GM19467 (cell line): Measurements from ENCODE around the gene APOA5.

ENCODE experiments used
- ATAC-seq: cut with Tn5 transposase; IDR thresholded peaks from one replicate; pipeline ENCODE4 v1.9.1; 2021; ENCODE audit warnings: mild to moderate bottlenecking, moderate library complexity; ENCODE audit not compliant: unreplicated experiment

The APOA5 gene

DNA sequence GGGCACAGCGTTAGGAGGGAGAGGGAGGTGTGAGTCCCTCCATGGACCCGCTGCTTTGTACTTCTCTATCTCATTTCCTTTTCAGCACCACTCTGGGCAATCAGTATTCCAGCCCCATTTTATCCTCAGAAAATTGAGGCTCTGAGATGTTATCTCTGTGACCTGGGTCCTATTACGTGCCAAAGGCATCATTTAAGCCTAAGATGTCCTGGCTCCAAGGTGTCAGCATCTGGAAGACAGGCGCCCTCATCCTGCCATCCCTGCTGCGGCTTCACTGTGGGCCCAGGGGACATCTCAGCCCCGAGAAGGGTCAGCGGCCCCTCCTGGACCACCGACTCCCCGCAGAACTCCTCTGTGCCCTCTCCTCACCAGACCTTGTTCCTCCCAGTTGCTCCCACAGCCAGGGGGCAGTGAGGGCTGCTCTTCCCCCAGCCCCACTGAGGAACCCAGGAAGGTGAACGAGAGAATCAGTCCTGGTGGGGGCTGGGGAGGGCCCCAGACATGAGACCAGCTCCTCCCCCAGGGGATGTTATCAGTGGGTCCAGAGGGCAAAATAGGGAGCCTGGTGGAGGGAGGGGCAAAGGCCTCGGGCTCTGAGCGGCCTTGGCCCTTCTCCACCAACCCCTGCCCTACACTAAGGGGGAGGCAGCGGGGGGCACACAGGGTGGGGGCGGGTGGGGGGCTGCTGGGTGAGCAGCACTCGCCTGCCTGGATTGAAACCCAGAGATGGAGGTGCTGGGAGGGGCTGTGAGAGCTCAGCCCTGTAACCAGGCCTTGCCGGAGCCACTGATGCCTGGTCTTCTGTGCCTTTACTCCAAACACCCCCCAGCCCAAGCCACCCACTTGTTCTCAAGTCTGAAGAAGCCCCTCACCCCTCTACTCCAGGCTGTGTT, 37.2 kb upstream of the APOA5 start:
- ATAC-seq = no peak

DNA sequence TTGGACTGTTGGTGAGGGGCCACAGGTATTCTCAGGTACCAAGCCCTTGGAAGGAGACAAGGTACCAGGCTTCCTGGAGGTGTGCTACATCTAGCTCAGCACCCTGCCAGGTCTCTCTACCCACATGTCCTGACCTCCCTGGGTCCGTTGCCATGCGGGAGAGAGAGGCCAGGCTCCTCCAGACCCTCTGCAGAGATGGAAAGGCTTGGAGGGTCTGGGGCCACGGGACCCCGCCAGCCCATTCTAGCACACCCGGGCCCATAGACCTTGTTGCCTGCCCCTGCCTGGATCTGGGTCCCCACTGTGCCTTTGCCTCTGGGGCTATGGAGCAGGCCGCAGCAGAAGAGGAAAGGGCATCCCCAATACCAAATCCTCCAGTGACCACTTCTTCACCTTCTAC, 35.8 kb upstream of the APOA5 start:
- ATAC-seq = no peak

DNA sequence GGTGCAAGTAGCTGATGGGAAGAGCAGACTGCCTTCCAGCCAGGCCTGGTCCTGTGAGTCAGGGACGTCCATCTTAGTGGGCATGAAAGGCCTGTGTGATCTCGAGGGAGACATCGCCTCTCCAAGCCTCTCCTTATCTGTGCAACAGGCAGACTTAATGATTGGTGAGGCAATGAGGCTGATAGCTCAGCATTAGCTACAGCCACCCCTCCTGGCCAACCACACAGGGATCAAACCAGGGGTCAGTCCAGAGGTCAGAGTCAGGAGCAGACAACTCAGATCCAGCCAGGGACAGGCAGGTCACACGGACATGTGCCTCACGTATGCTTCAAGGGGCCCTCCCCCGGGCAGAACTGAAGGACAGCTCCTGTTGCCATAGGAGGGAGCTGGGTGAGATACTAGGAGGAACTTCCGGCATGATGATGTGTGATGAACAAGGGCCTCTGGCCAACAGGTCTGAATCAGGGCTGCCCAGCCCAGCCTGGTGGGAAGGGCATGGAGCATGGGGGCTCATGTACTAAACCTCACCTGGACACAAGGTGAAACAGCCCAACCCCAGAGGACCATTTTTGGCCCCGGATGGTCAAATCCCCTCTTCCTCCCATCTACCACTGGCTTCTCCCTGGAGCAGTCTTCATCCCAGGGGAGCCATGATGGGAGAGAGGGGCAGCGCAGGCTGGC, 35.2 kb upstream of the APOA5 start:
- no peak for ATAC-seq

DNA sequence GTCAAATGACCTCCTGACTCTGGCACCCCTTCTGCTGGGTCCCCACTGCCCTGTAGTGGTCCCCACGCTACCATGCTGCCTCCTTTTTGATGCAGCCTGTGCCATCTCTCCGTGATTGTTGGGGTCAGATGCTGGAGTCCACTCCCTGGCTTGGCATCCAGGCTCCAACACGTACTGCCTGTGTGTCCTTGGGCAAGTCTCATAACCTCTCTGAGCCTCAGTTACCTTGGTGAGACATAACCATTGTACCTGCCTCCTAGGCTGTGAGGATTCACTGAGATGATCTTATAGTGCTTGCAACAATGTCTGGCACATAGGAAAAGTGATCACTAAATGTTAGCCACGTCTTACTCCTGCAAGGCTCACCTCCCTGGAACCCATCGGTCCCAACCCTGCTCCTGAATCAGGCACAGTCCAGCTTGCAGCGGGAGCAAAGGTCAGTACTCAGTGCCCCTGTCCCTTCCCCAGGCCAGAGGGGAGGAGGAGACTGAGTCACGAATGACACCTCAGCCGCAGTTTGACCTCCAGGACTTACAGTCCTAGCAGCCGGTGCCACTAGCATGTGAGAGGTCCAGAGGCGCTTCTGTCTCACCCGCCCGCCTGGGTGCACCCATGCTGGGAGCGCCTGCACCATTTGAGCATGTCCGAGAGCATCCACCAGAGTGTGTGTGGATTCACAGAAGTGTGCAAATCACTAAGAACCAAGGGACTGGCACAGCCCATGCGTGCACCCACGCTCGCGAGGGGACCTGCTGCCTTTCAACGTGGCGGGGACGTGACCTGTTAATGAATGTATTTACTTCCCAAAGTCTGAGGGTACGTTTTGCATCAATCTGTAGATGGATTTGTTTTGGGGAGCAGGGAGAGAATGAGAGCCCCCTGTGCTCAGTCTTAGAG, 34.4 kb upstream of the APOA5 start:
- ATAC-seq = no peak

DNA sequence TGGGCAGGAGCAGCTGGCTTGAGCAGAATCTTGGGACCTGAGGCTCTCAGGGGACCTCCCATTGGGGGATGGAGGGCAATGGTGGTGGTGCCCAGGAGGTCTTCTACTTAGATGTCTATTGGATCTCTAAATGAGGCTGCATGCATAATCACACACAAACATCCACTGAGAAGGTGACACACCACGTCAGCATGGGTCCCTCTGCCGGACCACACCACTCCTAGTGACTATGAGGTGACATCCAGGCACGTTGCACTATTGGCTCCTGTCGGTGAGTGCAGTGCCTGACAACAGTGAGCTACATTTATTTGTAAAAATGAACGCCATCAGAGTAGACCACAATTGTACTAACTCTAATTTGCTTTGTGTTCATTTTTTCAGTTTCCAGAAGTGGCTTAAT, 33.8 kb upstream of the APOA5 start:
- no peak for ATAC-seq

DNA sequence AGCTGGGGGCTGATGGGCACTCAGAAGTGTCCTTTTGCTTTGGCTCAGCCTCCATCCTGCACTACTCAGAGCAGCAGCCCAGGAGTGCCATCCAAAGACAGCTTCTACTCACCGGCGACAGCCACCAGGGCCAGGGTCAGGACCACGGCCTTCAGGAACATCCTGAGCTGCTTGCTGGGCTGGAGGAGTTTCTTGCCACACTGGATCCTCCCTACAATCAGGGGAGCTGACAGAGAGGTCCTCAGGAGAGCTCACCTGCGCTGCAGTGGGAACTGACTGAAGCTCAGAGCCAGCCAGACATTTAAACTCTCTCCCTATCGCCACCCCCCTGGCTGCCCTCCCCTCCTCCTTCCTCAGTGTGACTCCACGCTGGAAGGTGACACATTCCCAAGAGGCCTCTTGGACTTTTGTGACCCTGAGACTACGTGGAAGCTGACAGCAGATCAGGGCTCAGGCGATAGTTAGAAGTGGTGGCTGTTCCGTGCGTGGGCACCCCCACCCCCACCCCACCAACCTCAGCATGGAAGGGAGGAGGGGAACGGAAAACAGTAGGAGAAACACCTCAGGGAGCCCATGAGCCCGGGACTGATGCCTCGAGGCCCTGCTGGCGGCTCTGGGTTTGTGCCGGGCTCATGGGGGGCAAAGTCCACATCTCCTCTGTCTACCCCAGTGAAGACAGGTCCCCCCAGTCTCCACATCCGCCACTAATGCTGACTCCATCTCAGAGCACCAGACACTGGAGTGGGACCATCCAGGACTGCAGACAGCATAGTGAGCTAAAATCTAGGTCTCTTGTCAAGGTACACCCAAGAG, 31.6 kb upstream of the APOA5 start, which contains the start of gene APOA4:
APOA4 (minus strand) TSS at position 274 of the 813 bp plus-strand sequence; CDS start at position 161, 113 bp downstream.
- ATAC-seq = no peak

DNA sequence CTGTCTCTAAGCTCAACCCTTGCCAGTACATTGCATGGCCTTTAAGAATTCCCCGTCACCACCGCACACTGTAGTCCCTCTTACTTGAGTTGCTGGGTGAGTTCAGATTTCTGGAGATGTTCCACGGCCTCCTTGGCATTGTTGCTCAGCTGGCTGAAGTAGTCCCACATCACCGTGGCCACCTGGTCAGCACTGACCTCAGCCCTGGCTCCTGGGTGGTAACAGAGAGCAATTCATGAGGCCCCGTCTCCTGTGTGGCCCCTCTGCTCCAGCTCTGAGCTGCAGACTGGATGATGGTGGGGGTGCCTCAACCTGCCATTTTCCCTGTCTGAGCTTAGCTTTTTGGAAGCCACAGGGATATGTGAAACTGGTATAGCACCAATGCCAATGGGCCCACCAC, 30.9 kb upstream of the APOA5 start:
- ATAC-seq = no peak

DNA sequence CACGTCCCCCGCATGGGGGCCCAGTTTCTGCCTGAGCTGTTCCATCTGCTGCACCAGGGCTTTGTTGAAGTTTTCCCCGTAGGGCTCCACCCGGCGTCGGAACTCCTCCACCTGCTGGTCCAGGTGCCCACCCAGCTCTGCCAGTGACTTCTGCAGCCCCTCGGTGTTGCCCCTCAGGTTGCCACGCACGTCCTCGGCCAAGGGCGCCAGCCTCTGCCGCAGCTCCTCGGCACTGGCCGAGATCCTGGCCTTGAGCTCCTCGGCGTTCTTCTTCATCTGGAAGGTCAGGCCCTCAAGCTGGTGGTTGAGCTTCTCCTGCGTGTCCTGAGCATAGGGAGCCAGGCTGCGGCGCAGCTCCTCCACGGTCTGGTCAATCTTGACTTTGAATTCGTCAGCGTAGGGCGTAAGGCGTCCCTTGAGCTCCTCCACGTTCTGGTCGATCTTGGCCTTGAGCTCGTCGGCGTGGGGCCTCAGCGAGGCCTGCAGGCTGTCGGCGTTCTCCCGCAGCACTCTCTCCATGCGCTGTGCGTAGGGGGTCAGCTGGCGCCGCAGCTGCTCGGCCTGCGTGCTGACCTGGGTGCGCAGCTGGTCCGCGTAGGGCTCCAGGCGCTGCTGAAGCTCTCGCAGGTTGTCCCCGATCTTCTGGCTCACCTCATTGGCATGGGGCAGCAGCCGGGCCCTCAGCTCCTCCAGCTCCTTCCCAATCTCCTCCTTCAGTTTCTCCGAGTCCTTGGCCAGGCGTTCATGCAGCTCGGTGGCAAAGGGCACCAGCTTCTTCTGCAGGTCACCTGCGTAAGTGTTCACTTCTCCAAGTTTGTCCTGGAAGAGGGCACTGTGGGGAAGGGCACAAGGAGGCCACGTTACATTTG, 29.6 kb upstream of the APOA5 start:
- ATAC-seq = no peak

DNA sequence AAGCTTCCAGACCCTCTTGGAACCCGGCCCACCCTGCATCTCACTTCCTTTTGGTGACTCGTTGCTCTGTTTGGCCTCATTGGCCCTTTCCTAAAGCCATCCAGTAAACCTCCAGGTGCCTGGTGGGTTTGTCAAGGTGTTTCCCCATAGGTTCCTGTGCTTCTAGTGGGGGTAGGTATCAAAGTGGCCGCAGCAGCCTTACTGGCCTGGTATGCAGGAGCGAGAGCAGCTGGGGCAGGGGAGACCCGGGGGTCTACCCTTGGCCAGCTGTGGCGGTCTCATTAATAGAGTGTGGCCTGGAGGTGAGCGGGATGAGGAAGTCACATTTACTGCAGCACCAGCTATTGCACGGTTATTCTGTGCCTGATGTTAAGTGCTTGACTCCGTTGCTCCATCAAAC, 27.4 kb upstream of the APOA5 start:
- ATAC-seq = no peak

DNA sequence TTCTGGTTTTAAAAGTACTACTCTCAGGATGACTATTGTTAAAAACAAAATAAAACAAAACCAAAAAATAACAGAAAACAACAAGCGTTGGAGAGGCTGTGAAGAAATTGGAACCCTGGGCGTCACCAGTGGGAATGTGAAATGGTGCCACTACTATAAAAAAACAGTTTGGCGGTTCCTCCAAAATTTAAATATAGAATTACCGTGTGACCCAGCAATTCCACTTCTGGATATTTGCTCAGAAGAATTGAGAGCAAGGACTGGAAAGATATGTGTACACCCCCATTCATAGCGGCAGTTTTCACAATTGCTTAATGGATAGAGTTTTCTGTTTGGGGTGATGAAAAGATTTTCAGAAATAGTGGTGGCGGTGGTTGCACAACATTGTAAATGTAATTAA, 22.8 kb upstream of the APOA5 start:
- no peak for ATAC-seq

DNA sequence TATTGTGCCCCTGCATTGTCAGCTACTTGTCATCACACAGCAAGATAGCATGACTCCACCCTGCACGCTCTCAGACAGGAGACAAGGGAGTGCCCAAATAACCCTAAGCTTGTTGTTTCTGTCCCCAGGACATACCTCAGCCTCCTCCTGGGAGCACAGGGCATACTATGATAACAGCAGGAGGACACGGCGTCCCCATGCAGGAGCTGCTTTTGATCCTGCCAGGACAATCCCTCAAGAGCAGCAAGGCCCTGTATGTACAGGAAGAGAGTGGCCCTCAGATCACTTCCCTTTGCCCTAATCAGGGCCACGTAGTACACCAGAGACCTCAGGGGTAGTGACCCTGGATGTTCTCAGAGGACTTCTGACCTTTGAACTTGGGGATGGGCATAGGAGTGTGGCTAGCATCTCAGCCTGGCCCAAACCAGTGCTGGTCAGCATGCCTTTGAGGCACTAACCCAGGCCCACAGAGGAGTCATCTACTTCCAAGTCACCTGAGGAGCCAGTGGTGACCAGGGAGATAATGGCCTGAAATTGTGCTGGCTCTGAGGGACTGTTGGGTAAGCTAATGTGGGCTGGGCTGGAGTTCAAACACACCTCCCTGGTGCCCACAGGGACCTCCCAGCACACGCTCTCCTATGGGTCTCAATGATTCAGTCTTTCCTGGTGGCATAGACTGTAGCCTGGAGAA, 22.2 kb upstream of the APOA5 start:
- no peak for ATAC-seq

DNA sequence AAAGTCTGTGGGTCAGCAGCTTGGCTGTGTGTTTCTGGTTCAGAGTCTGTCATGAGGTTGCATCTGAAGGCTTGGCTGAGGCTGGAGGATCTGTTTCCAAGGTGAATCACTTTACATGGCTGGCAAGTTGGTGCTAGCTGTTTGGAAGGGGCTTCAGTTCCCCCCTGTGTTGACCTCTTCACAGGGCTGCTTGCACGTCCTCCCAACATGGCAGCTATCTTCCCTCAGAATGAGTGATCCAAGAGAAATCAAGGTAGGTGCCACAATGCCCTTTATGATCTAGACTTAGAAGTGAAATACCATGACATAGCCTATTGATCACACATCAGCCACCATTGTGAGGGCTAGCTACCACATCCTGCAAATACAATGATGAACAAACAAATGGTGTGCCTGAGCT, 21.5 kb upstream of the APOA5 start:
- no peak for ATAC-seq

DNA sequence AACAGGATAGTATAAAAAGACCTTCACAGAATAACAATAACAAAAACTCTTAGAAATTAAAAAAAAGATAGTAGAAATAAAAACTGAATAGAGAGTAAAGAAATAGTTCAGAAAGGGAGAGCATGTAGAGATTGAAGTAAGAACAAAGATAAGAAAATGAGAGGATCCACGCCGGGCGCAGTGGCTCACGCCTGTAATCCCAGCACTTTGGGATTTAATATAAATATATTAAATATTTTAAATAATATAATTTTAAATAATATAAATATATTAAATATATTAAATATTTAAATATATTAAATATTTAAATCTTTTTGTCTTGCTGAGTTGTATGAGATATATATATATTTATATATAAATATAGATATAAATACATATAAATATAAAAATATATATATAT, 20.4 kb upstream of the APOA5 start:
- no peak for ATAC-seq

DNA sequence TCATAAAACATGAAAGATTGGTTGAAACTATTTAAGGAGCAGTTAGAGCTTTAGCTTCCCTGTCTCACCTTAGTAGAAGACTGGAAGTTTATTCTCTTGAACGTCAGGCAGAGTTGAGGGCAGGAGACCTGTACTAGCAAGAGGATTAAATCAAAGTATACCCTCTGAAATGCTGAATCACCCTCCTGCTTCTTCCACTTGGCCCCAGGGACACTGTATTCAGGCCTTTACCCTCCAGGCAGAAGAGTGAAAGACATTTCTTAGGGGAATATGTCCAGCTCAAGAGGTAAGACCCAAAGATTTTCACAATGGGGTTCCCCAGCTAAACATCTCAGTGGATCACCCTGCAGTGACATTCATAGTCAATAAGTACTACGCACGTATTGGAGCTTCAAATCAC, 19.5 kb upstream of the APOA5 start:
- no peak for ATAC-seq

DNA sequence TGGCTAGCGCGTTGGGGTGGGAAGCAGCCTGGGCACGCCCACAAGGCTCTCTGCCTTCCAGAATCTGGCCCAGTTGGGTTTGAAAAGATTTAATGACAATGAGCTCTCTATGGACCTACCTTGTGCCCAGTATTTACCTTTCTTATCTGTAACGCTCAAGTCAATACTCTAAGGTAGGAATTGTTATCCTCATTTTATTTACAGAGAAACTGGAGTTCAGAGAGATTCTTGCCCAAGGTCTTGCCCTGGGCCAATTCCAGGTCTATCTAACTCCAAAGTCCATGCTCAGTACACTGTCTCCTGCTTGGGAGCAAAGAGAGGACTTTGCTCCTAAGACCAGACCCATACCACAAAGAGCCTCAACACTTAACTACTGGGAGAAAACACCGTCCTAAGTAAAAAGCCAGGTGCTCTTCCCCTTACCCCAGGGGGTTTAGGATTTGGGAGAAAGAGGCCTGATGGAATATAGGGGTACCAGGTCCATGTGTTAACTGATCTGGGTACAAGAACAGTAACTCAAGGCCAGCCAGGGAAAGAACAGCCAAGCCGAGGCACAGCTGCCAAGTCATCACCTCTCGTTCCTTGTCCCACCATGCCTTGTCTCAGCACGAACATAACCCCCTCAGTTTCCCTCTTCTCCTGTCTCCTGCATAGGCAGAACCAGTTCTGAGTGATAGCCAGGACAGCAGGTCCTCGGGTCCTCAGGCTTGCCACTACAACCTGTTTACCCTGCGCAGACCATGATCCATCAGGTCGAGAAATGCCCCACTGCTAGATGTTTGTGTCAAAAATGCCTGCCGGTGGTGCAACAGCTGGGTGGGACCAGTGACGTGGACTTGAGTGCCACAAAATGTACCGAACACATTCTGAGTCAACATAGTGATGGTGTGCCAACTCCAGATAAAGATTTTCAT, 16.8 kb upstream of the APOA5 start:
- ATAC-seq = no peak

DNA sequence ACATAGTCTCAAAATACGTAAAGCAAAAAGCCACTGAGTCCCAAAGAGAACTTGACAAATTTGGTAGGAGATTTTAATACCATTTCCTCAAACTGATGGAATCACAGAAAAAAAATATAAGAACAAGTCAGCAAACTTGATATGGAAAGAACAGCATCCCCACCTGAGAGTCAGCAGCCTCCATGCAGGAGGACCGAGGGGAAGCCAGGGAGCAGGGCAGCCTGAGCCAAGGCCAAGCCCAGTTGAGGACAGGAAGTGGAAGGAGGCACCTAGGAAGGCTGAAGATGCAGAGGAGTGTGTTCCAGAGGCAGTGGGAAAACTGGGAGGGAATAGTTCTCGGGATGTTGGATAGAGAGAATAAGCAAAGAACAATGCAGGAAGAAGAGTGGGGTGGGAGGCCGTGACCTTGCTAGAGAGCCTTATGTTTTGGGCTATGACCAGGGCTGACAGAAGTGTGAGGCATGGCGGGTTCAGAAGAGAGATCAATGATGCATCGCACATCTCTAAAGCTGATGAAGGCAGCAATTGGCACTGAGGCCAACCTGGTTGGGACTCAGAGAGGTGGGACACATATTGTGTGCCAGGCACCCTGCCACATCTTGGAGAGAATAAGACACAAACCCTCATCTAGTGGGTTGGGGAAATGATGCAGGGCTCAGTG, 16.1 kb upstream of the APOA5 start:
- ATAC-seq = no peak

DNA sequence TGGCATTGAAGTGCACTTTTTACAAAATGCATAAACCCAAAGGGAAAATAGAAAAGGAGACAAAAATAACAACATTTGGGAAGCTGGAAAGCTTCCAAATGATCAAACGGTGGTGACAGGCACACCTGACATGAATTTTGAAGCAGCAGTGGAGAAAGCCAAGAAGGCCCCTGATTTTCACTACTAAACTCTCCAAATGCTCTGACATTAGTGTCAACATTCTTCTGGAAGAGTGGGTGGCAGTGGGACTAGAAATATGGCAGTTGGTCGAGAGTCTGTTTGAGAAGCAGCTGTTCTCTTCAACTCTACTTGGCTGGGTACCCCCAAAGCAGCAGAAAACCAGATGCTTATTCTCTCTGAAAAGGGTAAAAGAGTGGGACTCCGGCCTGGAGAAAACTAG, 12.3 kb upstream of the APOA5 start:
- ATAC-seq = no peak
